ENCODE data around the gene MYO5B. TPM values are rescaled to one million over a fixed set of nuclear protein-coding genes. Genes with fewer than 3 reads are reported as not detected.
A peak's percentile ranks its signal among the peaks of the same experiment; 100 is the strongest.

MYO5B gene
- total and polyA plus RNA-seq, 2 of the 4 experiments (the other 2 are of a cell fraction), result 0.24 to 0.54 TPM

- WGBS, 2 experiments (ENCODE audit: extremely low coverage in 2 of 2, insufficient read length in 1 of 2), result 25% methylated on average over 4 of the region's 8 CpGs; no CpG with 5 or more reads in 1 of the 2 experiments
- CTCF ChIA-PET, result no interaction called here
- Histone ChIP-seq H2AFZ (replicated peaks; ENCODE audit: low read length, poor library complexity) (peak overlapping the region; percentile 29), H3K18ac (ENCODE audit: low read depth, low read length) (no peak overlapping the region), H3K36me3 (ENCODE audit: control insufficient read depth, insufficient read depth, low read length) (no peaks in the 10 kb centered on the region), H3K56ac (ENCODE audit: extremely low read depth, insufficient read depth, low read length) (no peak overlapping the region), H2BK15ac (ENCODE audit: low read depth, low read length) (no peak overlapping the region), H2AK9ac (replicated peaks; ENCODE audit: low read depth, low read length, poor library complexity) (peak overlapping the region; percentile 29), H4K8ac (ENCODE audit: low read depth in 2 of 2, low read length in 2 of 2) (peak overlapping the region in 1 of 2 experiments; percentile 6; a peak in 1 of 4 replicates), H3K27me3 (ENCODE audit: control insufficient read depth, insufficient read depth, low read length) (no peaks in the 10 kb centered on the region), H3K4me1 (ENCODE audit: control insufficient read depth, insufficient read depth, low read length) (peaks cover 8% of the 10 kb centered on the region), H2AK5ac (ENCODE audit: low read depth, low read length) (peak overlapping the region; percentile 76), H3K4ac (ENCODE audit: low read depth, low read length) (peak overlapping the region; percentile 45; the same call in 1 of the 2 replicates), H4K20me1 (ENCODE audit: insufficient read depth, low read length) (no peaks in the 10 kb centered on the region), H3K4me2 (ENCODE audit: low read depth, low read length) (no peak overlapping the region), H2BK20ac (ENCODE audit: low read depth, low read length) (no peak overlapping the region), H3K14ac (replicated peaks; ENCODE audit: low read depth, low read length) (no peak overlapping the region), H3K9ac (ENCODE audit: low read depth, low read length) (no peak overlapping the region), H3K27ac (ENCODE audit: insufficient read depth, low read length) (no peak overlapping the region), H2BK5ac (ENCODE audit: low read depth, low read length, poor library complexity, severe bottlenecking) (no peak overlapping the region), H4K5ac (ENCODE audit: low read depth, low read length) (no peak overlapping the region), H3K9me3 (ENCODE audit: control insufficient read depth, insufficient read depth, low read length) (no peaks in the 10 kb centered on the region), H3K4me3 (ENCODE audit: insufficient read depth, low read depth, low read length) (no peak overlapping the region), H4K91ac (ENCODE audit: insufficient read depth, low read depth, low read length) (no peak overlapping the region), H3K9me1 (ENCODE audit: insufficient read depth, low read length) (peaks cover 10% of the 10 kb centered on the region; the same call in 1 of the 2 replicates), H3K79me1 (ENCODE audit: low read depth in 1 of 2, low read length in 2 of 2) (0 out of 4 replicates have a peak, but pooled peaks cover 0 to 2% of the 10 kb centered on the region in 2 experiments), H2BK120ac (ENCODE audit: low read depth, low read length) (no peak overlapping the region), H3K23ac (ENCODE audit: low read depth, low read length) (no peak overlapping the region)
- DNase-seq (peak; percentile 75), ATAC-seq (ENCODE audit: low read depth) (peak; percentile 66)
- TF ChIP-seq ELK1 (IDR thresholded peaks at IDR 0.05; ENCODE audit: borderline replicate concordance, low read depth, low read length), result no peak
- TF ChIP-seq RCOR1 (IDR thresholded peaks at IDR 0.05; ENCODE audit: insufficient replicate concordance, low read length), result peak; percentile 35
- in situ Hi-C loops (cut with MboI; ENCODE audit: low sequenced_read_pairs) (no loop called here), intact Hi-C loops (cut with micrococcal nuclease) (no loop called here), dilution Hi-C loops (cut with HindIII; ENCODE audit: low sequenced_read_pairs, unreplicated experiment) (no loop called here)
- POLR2A ChIA-PET (ENCODE audit: unreplicated experiment), result no interaction called here
- BruUV-seq (replicated peaks), result no TSS peak
These were observed 355.9 kb downstream of the MYO5B start for GRCh38 chr18:49839012-49839411.

All from IMR-90 (cell line).